Effector memory CD8-positive, alpha-beta T cell (primary cell): ENCODE results near the gene KXD1.
A peak's percentile ranks its signal among the peaks of the same experiment; 100 is the strongest.

Source experiments
- ATAC-seq: fragments of 150-1000 bp; cut with Tn5 transposase; replicated peaks from 2 replicates; pipeline ENCODE4 v1.10.0; 2021; ENCODE audit warnings: mild to moderate bottlenecking, moderate library complexity
- DNase-seq, 3 experiments: peaks; one replicate each; pipeline ENCODE4 v3.0.0; 2021
- H3K27ac Mint-ChIP-seq, 2 donors: one replicate each; pipeline ENCODE4 v1.8.0; 2022; ENCODE audit warnings: mild to moderate bottlenecking in 2 of 2, mixed read lengths in 2 of 2, moderate library complexity in 2 of 2
- H3K27me3 Mint-ChIP-seq, 2 donors: one replicate each; pipeline ENCODE4 v1.8.0; 2022; ENCODE audit warnings: mixed read lengths in 2 of 2
- H3K36me3 Mint-ChIP-seq: one replicate; pipeline ENCODE4 v1.8.0; 2022; ENCODE audit warnings: mild to moderate bottlenecking, moderate library complexity, mixed read lengths; ENCODE audit not compliant: insufficient read depth
- H3K4me1 Mint-ChIP-seq, 2 donors: one replicate each; pipeline ENCODE4 v1.8.0; 2022; ENCODE audit warnings: low read depth in 2 of 2, mixed read lengths in 2 of 2
- H3K4me3 Mint-ChIP-seq, 2 donors: one replicate each; pipeline ENCODE4 v1.8.0; 2022; ENCODE audit warnings: mild to moderate bottlenecking in 2 of 2, mixed read lengths in 2 of 2, moderate library complexity in 2 of 2
- H3K9me3 Mint-ChIP-seq, 2 donors: one replicate each; pipeline ENCODE4 v1.8.0; 2022; ENCODE audit warnings: mixed read lengths in 2 of 2

Gene KXD1

DNA sequence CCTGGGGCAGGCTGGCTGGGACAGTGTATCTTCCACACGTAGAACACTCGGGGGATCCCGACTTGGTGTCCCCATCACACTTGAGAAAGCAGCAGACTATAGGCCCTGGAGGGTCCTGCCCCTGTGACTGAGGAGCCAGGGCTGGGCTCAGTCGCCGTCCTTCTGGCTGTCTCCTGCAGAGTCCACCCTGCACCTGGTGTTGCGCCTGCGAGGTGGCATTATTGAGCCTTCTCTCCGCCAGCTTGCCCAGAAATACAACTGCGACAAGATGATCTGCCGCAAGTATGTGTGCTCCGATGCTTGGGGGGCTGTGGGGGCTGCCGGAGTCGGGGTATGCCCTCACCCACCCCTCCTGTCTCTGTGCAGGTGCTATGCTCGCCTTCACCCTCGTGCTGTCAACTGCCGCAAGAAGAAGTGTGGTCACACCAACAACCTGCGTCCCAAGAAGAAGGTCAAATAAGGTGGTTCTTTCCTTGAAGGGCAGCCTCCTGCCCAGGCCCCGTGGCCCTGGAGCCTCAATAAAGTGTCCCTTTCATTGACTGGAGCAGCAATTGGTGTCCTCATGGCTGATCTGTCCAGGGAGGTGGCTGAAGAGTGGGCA is 17.1 kb downstream of the KXD1 start:
- ATAC-seq: no peak
- H3K27ac Mint-ChIP-seq: peak overlapping the region in 1 of 2 donors; percentile 14
- H3K27me3 Mint-ChIP-seq: no peaks in the 10 kb centered on the region

GRCh38 chr19:18576383-18576782 is 18.7 kb downstream of the KXD1 start:
- Mint-ChIP-seq H3K4me1 (peaks cover 18 to 20% of the 10 kb centered on the region in 2 donors), H3K36me3 (peaks cover 56% of the 10 kb centered on the region), H3K27me3 (no peaks in the 10 kb centered on the region), H3K27ac (no peak overlapping the region), H3K9me3 (no peaks in the 10 kb centered on the region), H3K4me3 (no peak overlapping the region)
- ATAC-seq: no peak
- DNase-seq: no peak

More for the DNA sequence above, 17.1 kb downstream of the KXD1 start:
- H3K4me1 Mint-ChIP-seq: peaks cover 20 to 22% of the 10 kb centered on the region in 2 donors
- H3K9me3 Mint-ChIP-seq: no peaks in the 10 kb centered on the region
- no peak overlapping the region for H3K4me3 Mint-ChIP-seq
- DNase-seq: no peak
- H3K36me3 Mint-ChIP-seq: peaks cover 61% of the 10 kb centered on the region

DNA sequence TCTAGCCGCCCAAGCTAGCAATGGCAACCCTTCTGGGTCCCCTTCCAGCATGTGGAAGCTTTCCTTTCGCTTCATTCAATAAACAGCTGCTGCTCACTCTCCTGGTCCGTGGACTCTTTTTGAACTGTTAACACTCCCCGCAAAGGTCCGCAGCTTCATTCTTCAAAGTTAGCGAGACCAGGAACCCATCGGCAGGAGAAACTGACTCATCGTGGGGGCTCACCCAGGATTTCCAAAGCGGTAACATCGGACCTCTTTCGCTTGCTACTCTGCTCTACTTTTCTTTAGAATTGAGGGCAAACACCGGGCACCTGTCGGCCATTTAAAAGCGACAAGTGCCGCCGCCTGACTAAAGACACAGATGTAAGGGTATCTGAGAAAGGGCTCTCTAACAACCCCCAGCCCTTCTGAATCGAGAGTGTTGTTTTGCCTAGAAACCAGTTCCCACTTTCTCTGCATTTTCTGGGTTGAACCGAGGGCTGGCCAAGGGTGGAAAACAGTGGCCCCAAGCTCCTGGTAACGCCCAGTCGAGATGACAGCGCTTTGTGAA is 19.8 kb downstream of the KXD1 start:
- DNase-seq: no peak
- H3K27me3 Mint-ChIP-seq: no peaks in the 10 kb centered on the region

DNA sequence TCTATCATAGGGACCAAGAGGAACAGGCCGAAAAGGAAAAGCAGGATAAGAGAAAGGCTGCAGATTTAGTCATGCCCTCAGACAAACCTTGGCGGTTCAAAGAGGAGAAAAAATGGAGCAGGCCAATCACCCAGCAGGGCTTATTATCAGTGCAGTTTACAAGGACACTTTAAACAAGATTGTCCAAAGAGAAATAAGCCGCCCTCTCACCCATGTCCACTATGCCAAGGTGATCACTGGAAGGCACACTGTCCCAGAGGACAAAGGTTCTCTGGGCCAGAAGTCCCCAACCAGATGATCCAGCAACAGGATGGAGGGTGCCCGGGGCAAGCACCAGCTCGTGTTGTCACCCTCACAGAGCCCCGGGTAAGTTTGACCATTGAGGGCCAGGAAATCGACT is 22.6 kb downstream of the KXD1 start:
- Mint-ChIP-seq H3K36me3 (peaks cover 21% of the 10 kb centered on the region), H3K27ac (no peak overlapping the region)

More for the DNA sequence above, 19.8 kb downstream of the KXD1 start:
- H3K4me1 Mint-ChIP-seq: peaks cover 8 to 12% of the 10 kb centered on the region in 2 donors
- no peak for ATAC-seq
- H3K9me3 Mint-ChIP-seq: no peaks in the 10 kb centered on the region
- H3K36me3 Mint-ChIP-seq: peaks cover 45% of the 10 kb centered on the region
- no peak overlapping the region for H3K4me3 Mint-ChIP-seq
- no peak overlapping the region for H3K27ac Mint-ChIP-seq

DNA sequence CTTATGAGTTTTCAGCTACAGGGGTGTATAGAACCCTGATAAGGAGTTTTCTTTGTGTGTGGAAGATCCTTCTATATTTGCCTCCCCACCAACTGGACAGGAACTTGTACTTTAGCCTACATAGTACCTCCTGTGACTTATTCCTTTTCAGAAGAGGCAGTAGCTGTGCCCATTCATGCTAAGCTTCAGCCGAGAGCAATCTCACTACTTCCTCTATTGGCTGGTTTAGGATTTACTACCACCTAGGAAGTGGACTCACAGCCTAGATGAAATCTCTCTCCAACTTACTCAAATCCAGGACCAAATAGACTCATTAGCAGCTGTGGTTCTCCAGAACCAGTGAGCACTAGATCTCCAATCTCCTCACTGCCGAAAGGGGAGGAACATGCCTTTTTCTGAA is 28.6 kb downstream of the KXD1 start:
- peaks cover 13 to 24% of the 10 kb centered on the region in 2 donors for H3K4me1 Mint-ChIP-seq
- peaks cover 31% of the 10 kb centered on the region for H3K36me3 Mint-ChIP-seq
- H3K9me3 Mint-ChIP-seq: no peaks in the 10 kb centered on the region
- no peak overlapping the region for H3K4me3 Mint-ChIP-seq
- DNase-seq: no peak
- no peak overlapping the region for H3K27ac Mint-ChIP-seq
- no peaks in the 10 kb centered on the region for H3K27me3 Mint-ChIP-seq
- ATAC-seq: no peak

More for the DNA sequence above, 22.6 kb downstream of the KXD1 start:
- Mint-ChIP-seq H3K4me1 (peaks cover 0 to under 1% of the 10 kb centered on the region in 2 donors), H3K4me3 (no peak overlapping the region), H3K27me3 (no peaks in the 10 kb centered on the region), H3K9me3 (no peaks in the 10 kb centered on the region)
- ATAC-seq: no peak
- DNase-seq: no peak

DNA sequence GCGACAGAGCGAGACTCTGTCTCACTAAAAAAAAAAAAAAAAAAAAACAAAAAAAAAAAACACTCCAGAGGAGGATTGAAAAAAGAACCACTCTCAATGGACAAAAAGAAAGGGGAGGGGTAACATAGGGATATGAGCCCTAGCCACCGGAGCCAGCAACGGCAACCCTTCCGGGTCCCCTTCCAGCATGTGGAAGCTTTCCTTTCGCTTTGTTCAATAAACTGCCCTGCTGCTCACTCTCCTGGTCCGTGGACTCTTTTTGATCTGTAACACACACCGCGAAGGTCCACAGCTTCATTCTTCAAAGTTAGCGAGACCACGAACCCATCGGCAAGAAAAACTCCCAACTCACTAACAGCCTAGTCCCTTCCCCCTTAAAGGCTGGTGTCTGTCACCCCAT is 29.9 kb downstream of the KXD1 start:
- Mint-ChIP-seq H3K9me3 (no peaks in the 10 kb centered on the region), H3K27ac (peak overlapping the region in 1 of 2 donors; percentile 77), H3K4me3 (peak overlapping the region in 1 of 2 donors; percentile 84), H3K4me1 (peaks cover 13 to 24% of the 10 kb centered on the region in 2 donors), H3K36me3 (peaks cover 37% of the 10 kb centered on the region), H3K27me3 (no peaks in the 10 kb centered on the region)
- ATAC-seq (no peak), DNase-seq (no peak)

GRCh38 chr19:18587962-18588610 is 30.4 kb downstream of the KXD1 start:
- Mint-ChIP-seq H3K4me1 (peaks cover 13 to 24% of the 10 kb centered on the region in 2 donors), H3K27me3 (no peaks in the 10 kb centered on the region), H3K27ac (peak overlapping the region; percentile 77 to 92), H3K9me3 (no peaks in the 10 kb centered on the region), H3K36me3 (peaks cover 37% of the 10 kb centered on the region), H3K4me3 (peak overlapping the region; percentile 82 to 84)
- ATAC-seq: peak; percentile 2
- DNase-seq: no peak

DNA sequence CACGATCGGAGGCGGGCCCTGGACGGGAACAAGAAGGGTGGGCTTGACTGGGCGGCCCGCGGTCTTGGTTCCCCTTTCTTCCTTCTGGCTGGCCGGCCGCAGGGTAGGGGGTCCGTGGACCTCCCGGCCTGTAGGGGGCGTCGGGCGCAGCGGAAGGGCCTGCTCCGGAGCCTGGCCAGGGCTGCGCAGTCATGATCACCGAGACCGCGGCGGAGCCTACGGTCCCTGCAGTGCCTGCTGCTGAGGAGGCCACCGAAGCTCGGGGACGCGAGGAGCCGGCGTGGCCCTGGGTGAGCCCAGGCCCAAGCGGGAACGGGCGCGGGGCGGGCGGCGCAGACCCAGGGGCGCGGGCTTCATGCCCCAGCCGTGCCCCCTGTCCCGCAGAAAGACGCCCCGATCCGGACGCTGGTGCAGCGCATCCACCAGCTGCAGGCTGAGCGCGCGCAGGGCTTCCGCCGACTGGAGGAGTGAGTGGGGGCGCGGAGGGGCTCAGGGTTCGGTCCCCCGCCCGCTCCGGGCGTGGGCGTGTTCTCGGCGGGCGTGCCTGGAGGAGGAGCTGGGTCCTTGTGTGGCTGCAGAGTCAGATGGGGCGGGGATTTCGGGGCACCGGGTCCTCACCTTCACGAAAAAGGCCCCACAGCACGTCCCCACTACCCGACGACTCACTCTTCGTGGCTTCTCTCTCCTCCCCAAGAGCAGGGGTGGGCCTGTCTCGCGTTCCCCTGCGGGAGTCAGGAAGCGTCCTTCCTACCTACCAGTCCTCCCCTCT is 31.1 kb downstream of the KXD1 start, which contains the start of gene REX1BD:
Gene REX1BD, plus strand, starts transcription at position 188 of the 769 bp plus-strand sequence. Its CDS starts 4 bp downstream, at position 192.
- H3K36me3 Mint-ChIP-seq: peaks cover 37% of the 10 kb centered on the region
- H3K27me3 Mint-ChIP-seq: no peaks in the 10 kb centered on the region
- H3K4me1 Mint-ChIP-seq: peaks cover 13 to 28% of the 10 kb centered on the region in 2 donors

DNA sequence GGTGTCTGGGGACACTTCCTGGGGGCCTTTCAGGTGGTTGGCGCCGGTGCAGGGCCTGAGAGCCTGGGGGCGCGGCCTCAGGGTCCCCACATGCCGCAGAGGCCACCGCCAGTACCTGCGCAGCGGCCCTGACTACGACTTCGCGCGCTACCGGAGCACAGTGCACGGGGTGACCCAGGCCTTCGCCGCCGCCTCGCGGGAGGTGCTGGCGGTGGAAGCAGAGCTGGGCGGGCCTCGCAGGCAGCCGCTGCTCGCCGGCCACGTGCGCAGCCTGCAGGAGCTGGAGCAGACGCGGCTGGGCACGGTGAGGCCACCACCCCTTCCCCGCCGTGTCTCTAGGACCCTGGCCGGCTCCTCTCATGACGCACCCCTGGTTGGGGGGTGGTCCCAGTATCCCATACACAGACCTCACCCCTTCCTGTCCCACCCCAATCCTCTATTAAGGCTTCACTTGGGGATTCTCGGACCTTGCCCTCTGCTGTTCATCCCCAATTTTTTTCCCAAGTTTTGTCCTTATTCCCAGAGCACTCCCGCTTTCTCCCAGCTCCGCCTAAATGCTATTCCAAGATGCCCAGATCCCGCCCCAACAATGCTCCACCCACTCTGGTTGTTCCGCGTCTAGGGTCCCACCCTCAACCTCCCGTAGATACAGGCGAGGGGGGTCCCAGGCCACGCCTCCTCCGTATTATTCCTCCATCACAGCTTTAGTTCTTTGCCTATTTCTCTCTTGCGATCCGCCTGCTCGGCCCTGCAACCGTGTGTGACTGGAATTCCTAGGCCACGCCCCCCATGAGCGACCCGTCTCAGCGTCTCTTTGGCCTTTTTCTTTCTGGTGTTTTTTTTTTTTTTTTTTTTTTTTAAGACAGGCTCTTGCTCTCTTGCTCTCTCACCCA is 32.0 kb downstream of the KXD1 start:
- peaks cover 14 to 29% of the 10 kb centered on the region in 2 donors for H3K4me1 Mint-ChIP-seq
- peak; percentile 73 to 80 (median 75) for DNase-seq
- ATAC-seq: peak; percentile 69

More for the DNA sequence above, 31.1 kb downstream of the KXD1 start, which contains the start of gene REX1BD:
- peak; percentile 82 to 86 (median 84) for DNase-seq
- Mint-ChIP-seq H3K4me3 (peak within 1 kb of the TSS; percentile 82 to 84), H3K9me3 (no peaks in the 10 kb centered on the region), H3K27ac (peak within 1 kb of the TSS; percentile 83 to 95)
- peak; percentile 71 for ATAC-seq

DNA sequence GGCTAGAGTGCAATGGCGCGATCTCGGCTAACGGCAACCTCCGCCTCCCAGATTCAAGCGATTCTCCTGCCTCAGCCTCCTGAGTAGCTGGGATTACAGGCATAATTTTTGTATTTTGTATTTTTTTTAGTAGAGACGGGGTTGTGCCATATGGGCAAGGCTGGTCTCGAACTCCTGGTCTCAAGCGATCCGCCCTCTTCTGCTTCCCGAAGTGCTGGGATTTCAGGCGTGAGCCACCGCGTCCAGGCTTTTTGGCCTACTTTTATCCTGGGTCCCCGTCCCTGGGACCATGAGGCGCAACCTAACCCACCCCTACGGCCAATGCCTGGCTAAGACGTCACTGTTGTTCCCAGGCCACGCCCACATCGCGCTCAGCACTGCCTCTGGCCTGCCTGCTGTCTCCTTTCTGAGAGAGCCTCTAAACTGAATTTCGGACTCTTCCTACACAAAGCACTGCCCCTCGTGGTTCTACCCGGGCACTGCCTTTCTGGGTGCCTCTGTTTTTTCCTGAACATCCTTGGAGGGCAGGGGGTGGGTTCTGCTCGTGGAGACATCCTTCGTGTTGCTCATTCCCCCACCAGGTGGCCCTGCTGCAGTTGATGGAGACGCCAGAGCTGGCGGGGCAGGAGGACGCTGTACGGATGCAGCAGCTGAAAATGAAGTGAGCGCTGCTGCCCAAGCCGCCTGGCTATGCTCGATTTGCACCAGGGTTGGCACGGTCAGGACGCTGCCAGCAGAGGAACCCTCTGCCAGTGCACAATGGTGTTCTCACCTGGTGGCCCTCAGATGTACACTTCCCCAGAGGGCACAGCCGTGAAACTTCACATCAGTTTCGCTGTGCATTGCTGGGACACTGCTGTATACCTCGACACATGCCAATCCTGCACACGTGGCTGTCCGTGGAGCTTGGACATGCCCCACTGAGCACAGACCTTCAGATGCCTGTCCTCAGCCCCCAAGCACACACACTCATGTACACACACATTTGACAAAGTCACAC is 32.9 kb downstream of the KXD1 start:
- Mint-ChIP-seq H3K4me3 (peak overlapping the region; percentile 82 to 84), H3K27me3 (no peaks in the 10 kb centered on the region), H3K36me3 (peaks cover 35% of the 10 kb centered on the region), H3K4me1 (peaks cover 17 to 31% of the 10 kb centered on the region in 2 donors), H3K9me3 (no peaks in the 10 kb centered on the region), H3K27ac (peak overlapping the region in 1 of 2 donors; percentile 95)
- no peak for DNase-seq
- no peak for ATAC-seq

More for the DNA sequence above, 32.0 kb downstream of the KXD1 start:
- Mint-ChIP-seq H3K36me3 (peaks cover 37% of the 10 kb centered on the region), H3K9me3 (no peaks in the 10 kb centered on the region), H3K4me3 (peak overlapping the region; percentile 82 to 84), H3K27ac (peak overlapping the region; percentile 83 to 95), H3K27me3 (no peaks in the 10 kb centered on the region)

- Mint-ChIP-seq H3K36me3 (peaks cover 36% of the 10 kb centered on the region), H3K27ac (no peak overlapping the region), H3K4me3 (peak overlapping the region; percentile 44 to 45), H3K9me3 (no peaks in the 10 kb centered on the region), H3K27me3 (no peaks in the 10 kb centered on the region), H3K4me1 (peaks cover 23 to 34% of the 10 kb centered on the region in 2 donors)
- DNase-seq: no peak
- no peak for ATAC-seq
Observed at GRCh38 chr19:18591735-18592385, 34.2 kb downstream of the KXD1 start.
